Posterior vena cava (tissue), 2 donors: ENCODE measurements around the gene RALGPS2. TPM values are rescaled to one million over a fixed set of nuclear protein-coding genes. Genes with fewer than 3 reads are reported as not detected.
"Not testable (repeated sequence)": the region's sequence is repeated elsewhere in the genome, so short reads cannot be mapped to it uniquely, and the experiment has no call there.

Source experiments
- DNase-seq: peaks from one replicate; pipeline ENCODE4 v3.0.0-alpha.2; 2020; ENCODE audit warnings: low spot score
- intact Hi-C, 2 donors: fragments of 100-400 bp; cut with DNase I; formaldehyde crosslinking; loops; one replicate each; pipeline versions ENCODE4 v1.14.1 to v1.14.2; 2022 to 2023
- total RNA-seq, 2 donors: library from RNA; stranded (reverse); fragmentation: NEBNext Ultra II Directional; extraction: Animal tissue kit (Norgen Biotek cat#: 25700); gene quantifications; one replicate each; pipeline ENCODE4 v1.2.1, GENCODE V29; 2021
- donor health status: DM: yes; HTN: yes; CAD: no.
- donor health status: DM: yes; HTN: yes; CAD: no.

Gene RALGPS2
- total RNA-seq, 2 donors from 2014 or later: 7.4 to 7.9 TPM

DNA sequence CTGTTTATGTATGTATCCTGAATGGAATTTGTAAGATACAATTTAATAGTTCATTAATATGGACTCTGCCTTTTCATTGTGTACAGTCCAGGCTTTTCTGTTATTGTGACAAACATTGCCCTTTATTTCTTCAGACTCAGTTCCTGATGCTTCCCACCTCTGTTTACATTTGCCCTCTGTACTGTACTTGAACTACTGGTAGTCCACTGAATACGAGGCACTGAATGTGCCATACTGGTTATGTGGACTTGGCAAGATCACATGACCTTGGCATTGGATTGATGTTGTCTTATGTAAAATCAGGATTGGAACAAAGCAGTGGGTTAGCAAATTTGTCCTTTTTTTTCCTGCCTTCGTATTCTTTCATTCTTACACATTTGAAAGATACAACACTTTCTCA lies 27.8 kb downstream of the RALGPS2 start:
- DNase-seq: no peak
- intact Hi-C loops: loop anchor here in 1 of 2 donors (5.0 kb wide), 1 partner anchor 211 kb away; no protein-coding TSS in a partner anchor

DNA sequence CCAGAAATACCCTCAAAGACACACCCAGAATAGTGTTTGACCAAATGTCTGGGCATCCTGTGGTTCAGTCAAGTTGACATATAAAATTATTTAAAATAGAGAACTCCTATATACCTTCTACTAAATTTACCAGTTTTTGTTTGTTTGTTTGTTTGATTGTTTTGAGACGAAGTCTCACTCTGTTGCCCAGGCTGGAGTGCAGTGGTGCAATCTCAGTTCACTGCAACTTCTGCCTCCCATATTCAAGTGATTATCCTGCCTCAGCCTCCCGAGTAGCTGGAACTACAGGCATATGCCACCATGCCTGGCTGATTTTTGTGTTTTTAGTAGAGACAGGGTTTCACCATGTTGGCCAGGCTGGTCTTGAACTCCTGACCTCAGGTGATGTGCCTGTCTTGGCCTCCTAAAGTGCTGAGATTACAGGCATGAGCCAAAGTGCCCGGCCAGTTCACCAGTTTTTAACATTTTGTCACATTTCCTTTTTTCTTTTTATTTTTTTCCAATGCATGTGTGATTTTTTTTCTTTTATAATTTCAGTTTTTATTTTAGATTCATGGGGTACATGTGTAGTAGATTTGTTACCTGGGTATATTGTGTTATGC lies 29.7 kb downstream of the RALGPS2 start:
- DNase-seq: not testable (repeated sequence)
- intact Hi-C loops: loop anchor here (2.0 to 5.0 kb wide), 2 partner anchors 212 kb away; no protein-coding TSS in a partner anchor

DNA sequence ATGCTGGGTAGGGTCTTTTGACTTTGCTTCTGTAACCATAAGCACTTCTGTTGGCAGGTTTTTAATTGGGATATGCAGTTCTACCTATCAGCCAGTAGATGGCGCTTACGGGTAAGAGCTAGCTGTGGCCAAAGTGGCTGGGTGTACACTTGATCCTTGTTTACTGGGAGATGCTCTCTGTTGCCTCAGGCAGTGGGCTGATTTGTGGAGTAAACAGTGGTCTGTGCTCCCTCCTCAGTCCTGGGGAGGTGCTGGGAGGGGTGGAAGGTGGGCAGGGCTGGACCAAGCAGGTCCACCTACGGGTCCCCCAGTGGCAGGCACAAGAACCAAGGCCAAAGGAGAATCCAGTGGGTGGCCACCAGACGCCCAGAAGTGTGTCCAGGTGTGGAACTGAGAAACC lies 43.4 kb downstream of the RALGPS2 start:
- intact Hi-C loops: no loop called here
- DNase-seq: no peak

DNA sequence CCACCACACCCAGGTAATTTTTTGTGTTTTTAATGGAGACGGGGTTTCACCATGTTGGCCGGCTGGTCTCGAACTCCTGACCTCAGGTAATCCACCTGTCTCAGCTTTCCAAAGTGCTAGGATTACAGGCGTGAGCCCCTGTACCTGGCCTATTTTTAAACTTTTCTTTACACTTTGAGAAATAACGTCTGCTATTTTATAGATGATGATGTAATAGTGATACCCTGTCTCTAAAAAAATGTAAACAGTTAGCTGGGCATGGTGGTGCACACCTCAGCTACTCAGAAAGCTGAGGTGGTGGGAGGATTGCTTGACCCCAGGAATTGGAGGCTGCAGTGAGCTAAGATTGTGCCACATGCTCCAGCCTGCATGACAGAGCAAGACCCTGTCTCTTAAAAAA lies 47.9 kb downstream of the RALGPS2 start:
- intact Hi-C loops: loop anchor here in 1 of 2 donors (5.0 kb wide), 1 partner anchor 229 kb away; no protein-coding TSS in a partner anchor

DNA sequence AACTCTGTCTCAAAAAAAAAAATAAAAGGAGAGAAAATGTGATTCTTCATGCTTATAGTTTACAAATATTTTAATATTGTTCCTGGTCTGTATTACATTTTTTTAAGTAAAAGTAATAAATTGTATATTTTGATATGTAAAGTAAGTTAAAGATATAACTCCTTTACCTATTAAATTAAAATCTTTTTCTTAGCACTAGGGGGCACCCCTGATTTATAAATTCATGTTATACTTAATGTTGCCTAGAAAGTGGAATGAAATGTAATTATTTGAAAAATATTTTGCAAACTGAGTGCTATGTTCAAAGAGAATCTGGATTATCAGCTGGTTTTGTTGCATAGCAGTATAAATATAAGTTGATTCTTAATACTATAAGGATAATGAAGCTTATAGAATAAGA lies 49.2 kb downstream of the RALGPS2 start:
- no peak for DNase-seq

More for the DNA sequence above, 47.9 kb downstream of the RALGPS2 start:
- no peak for DNase-seq

DNA sequence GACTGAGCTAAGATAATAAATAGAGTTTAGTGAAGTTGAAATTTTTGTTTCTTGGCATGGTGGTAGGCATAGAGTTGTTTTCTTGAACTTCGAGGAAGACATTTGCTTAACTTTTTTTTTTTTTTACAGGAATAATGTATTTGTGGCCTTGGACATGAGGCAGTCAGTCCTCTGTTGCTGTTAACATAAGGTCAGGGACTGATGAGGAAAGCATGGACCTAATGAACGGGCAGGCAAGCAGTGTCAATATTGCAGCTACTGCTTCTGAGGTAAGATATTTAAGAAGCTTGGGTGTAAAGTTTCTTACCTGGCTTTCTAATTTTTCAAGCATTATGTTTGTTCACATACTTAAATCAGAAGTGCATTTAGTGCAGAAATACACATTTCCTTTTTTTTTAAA lies 51.5 kb downstream of the RALGPS2 start:
- intact Hi-C loops: no loop called here
- DNase-seq: no peak

More for the DNA sequence above, 49.2 kb downstream of the RALGPS2 start:
- intact Hi-C loops: loop anchor here in 1 of 2 donors (5.0 kb wide), 1 partner anchor 228 kb away; no protein-coding TSS in a partner anchor

DNA sequence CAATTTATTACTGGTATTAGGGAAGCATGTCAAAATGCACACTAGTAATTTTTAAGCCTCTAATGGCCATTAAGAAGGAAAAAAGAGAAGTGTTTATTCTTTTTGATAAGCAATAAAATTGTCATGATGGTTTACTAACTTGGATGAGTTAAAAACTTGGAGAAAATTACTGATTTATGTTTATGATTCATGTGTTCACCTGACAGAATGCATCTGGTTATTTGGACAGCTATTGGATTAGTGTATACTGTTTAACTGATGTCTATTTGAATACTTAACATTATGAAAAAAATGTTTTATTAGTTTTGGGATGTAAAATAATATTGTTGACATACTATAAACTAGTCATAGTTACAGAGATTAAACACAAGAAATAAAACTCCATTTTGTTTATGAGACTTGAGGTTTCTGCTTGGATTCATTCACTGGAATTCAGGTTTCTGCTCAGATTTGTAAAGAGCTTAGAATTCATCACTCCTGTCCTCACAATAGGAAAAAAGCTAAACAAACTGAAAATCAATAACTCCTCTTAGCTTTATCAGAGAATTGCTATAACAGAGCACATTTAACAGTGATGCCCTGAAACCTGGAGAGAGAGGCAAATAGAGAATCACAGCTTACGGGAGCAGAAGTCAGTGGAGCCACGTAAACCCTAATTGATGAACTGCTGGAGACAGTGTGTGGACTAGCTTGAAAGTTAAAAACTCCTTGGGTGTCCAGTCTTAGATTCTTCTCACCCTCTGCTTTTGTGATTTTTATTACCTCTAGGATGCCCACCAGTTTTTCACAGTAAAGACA lies 56.7 kb downstream of the RALGPS2 start:
- no peak for DNase-seq
- intact Hi-C loops: no loop called here

DNA sequence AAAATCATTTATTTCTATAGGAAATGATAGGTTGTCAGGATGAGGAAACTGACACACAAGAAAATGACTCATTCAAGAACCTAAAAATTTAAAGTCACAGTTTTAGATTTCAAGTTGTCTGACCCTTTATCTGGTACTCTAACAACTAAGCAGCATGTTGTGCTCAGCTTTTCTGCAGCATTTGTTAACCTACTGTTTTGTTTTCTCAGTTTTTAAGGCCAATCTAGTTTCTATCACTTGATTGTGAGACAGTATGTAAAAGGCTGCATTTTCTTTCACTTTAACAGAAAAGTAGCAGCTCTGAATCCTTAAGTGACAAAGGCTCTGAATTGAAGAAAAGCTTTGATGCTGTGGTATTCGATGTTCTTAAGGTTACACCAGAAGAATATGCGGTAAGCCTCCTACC lies 59.1 kb downstream of the RALGPS2 start:
- intact Hi-C loops: no loop called here
- no peak for DNase-seq

DNA sequence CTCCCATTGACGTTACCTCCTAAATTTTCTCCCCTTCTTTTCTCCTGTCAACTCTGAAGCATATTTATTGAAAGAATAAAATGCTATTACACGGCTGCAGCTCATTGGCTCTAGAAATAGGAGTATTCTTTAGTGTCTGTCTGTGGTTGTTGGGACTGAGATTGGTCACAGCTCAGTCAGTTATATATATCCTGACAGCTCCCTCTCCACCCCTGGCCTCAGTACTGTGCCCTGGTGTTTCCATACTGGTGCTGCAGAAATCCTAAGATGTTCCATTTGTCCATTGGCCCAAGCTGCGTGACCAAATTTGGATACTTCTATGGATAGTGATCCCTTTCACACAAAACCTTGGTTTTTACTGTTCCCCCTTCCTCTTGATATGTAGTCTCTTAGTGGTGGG lies 67.3 kb downstream of the RALGPS2 start:
- intact Hi-C loops: no loop called here
- no peak for DNase-seq

DNA sequence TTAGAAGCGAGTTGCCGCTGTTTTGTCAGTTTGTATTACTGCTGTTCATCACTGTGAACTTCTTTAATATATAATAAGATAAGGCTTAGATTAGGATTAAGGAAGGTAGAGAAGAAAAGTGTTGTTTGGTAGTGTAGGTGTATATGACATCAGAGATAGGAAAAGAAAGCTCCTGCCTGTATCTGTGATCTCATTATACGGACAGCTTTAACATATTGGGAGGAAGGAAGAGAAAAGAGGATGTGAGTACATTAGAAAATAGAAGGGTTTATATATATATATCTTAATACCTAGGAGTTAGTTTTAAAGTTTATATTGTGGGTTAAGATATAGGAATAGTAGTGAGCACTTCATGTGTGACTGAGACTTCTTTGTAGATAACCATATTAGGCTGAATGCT lies 71.0 kb downstream of the RALGPS2 start:
- intact Hi-C loops: no loop called here
- DNase-seq: no peak

DNA sequence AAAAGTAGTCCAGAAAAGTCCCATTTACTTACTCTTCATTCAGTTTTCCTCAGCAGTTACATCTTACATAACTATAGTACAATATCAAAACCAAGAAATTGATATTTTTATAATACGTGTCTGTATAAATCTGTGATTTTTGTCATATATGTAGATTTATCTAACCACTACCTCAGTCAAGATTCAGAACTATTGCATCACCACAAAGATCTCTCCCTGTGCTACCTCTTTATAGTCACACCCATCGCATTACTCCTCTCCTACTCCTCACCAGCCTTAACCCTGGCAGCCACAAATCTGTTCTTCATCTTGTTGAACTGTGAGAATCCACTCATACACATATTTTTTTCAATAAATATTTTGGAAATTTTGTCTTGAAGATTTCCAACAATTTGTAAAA lies 72.5 kb downstream of the RALGPS2 start:
- DNase-seq: no peak

DNA sequence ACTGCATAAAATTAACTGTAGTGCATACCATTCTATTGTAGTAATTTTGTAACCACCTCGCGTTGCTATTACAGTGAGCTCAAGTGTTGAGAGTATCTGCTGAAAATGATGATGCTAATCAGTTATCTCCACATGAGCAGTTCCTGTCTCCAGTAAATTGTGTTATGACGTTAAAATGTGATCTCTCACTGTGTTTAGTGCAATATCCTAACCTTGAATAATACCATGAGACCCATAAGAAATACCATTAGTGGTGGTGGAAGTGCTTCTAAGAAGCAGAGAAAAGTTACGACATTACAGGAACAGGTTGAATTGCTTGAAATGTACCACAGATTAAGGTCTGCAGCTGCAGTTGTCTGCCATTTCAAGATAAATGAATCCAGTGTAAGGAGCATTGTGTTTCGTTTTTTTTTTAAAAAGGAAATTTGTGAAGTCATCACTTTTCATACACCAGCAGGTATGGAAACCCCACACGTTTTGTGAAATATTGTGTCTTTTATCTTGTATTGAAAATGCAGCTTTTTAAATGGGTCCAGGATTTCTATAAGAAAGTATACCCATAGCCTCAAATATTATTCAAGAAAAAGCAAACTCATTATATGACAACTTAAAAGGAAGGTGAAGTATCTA lies 73.3 kb downstream of the RALGPS2 start:
- no peak for DNase-seq
- intact Hi-C loops: no loop called here

More for the DNA sequence above, 72.5 kb downstream of the RALGPS2 start:
- intact Hi-C loops: no loop called here

DNA sequence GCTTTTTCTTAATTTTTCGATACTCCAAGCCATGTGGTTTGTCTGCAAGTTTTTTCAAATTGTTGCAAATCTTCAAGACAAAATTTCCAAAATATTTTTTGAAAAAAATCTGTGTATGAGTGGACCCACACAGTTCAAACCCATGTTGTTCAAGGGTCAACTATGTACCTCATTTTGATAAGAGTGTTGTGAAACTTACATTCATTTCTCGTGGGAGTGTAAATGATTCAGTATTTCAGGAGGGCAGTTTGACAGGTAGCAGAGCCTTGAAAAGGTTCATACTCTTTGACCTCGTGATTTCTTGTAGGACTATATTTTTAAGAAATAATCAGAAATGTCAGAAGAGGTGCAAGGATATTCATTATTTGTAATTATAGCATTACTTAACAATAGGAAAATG lies 77.8 kb downstream of the RALGPS2 start:
- intact Hi-C loops: no loop called here
- DNase-seq: no peak

DNA sequence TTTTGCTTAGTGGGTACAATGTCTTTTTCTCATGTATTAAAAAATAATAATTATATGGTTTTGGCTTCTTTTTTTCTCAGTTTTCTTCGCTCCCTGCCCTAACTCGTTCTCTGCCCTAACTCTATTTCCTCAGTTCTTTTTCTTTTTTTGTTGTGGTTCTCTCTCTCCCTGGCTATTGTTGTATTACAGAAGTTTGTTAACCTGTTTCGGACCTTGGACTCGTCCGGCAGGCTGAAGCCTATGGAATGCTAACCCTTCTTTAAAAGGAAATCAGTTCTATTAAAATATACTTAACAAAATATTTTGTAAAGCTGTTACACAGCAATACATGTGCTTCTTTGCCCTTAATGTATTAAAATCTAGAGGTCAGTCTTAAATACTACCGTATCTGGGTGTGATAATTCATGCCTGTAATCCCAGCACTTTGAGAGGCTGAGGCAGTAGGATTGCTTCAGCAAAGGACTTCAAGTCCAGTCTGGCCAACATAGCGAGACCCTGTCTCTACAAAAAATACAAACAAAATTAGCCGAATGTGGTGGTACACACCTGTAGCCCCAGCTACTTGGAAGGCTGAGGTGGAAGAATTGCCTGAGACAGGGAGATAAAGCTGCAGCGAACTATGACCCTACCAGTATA lies 81.7 kb downstream of the RALGPS2 start:
- no peak for DNase-seq
- intact Hi-C loops: no loop called here

DNA sequence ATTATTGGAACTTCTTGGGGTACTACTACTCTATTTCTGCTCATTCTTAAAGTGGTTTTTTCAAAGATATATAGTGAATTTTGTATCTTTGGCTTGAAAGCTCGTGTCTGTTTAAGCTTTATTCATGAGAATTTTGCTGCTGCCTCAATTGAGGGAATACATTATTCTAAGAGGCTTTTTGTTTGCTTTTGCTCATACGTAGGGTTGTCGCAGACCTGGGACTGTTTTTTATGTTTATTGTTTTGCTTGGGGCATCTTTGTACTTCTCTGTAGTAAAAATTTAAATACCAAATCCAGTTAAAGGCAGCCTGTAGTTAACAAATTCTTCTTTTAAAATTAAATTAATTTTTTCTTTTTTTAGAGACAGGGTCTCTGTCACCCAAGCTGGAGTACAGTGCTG lies 83.5 kb downstream of the RALGPS2 start:
- intact Hi-C loops: no loop called here
- DNase-seq: no peak

DNA sequence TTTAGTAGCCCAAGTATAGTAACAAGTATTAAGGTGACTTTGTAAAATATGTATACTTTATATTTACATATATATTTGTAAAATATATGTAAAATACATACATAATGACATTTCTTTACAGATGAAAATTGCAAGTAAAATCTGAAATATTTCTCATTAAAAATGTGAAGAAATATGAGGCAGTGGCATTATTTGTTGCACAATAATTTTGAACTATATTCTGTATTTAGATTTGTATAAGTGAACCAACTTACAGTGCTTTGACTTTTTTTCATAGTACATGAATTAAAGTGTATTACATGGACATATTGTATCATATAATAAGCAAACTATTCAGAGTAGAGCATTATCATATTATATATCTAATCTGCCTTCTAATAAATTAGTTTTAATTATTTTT lies 85.5 kb downstream of the RALGPS2 start:
- no peak for DNase-seq
- intact Hi-C loops: loop anchor here (5.0 kb wide), 1 partner anchor 192 kb away; no protein-coding TSS in a partner anchor

DNA sequence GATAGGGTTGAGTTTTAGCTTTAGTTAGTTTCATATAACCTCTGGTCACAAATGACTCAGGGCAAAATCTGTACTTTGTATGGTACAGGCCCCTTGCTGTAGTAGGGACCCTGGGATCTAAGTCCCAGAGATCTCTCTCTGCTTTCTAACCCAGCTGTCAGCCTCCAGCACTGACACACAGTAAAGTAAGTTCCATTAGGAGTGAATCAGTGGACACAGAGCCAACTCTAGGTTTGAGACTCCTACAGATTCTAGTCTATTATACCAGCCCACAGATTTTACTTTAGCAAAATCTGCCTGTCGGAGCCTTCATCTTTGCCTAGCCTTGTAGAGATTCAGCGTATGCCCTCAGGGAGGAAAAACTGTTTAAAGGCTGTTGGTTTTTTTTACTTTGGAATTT lies 93.4 kb downstream of the RALGPS2 start:
- DNase-seq: no peak

DNA sequence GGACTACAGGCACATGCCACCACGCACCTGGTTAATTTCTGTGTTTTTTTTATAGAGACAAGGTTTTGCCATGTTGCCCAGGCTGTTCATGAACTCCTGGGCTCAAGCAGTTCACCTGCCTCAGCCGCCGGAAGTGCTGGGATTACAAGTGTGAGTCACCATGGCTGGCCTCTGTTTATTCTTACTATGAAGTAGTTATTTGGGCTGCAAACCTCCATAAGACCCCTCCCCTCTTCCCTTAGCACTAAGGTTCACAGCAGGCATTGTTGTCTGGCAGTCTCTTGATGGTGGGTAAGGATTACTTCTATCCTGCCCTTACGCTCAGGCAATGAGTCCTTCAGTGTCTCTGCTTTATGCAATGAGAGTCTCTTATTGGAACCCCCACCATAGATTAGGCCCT lies 94.1 kb downstream of the RALGPS2 start:
- intact Hi-C loops: no loop called here

More for the DNA sequence above, 93.4 kb downstream of the RALGPS2 start:
- intact Hi-C loops: no loop called here

DNA sequence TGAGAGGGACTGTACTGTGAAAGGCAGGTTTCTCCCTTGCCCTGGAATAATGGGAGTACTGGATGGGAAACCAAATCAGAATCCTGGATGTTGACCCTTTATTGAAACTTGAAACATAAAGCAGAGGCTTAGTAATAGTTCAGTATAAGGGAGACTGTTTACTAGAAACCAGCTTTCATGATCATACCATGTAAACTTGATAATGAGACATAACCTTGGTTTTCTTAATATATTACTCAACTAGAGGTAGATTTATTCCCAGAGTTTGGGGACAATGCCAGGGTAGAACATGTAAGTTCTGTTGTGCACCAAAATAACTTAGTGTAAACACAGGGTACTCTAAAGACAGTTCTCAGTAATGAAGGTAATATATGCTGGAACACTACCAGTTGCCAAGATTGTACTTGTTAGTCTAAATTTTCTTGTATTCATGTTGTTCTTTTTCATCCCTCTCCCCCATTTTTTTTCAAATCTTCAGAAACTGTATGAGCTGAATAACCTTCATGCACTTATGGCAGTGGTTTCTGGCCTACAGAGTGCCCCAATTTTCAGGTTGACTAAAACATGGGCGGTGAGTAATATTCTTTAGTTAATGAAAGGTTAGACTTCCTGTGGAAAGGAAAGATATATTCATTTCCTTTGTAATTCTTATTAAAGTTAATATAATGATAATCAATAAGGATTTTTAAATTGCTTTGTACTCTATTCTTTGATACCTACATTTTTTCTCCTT lies 96.3 kb downstream of the RALGPS2 start:
- DNase-seq: no peak
- intact Hi-C loops: no loop called here

More for the DNA sequence above, 94.1 kb downstream of the RALGPS2 start:
- DNase-seq: no peak
